Activated naive CD8-positive, alpha-beta T cell treated with anti-CD3 and anti-CD28 coated beads, Interleukin-2, amount 10 ng/mL, durations not matched to agents 7 days and 5 days (primary cell): ENCODE data around the gene ALDH9A1. TPM values are rescaled to one million over a fixed set of nuclear protein-coding genes. Genes with fewer than 3 reads are reported as not detected.
"Not testable (repeated sequence)": the region's sequence is repeated elsewhere in the genome, so short reads cannot be mapped to it uniquely, and the experiment has no call there.

Experiments used
- ATAC-seq: fragments of 150-1000 bp; cut with Tn5 transposase; one replicate; pipeline ENCODE4 v1.10.0; 2021; ENCODE audit warnings: low read depth, moderate library complexity
- POLR2A ChIA-PET: fragments of 350-600 bp; sonication (Branson Sonifier 250); formaldehyde crosslinking; loops from one replicate; lab custom pipeline; 2021; ENCODE audit warnings: antibody characterized with exemption; lab: Charles Lee
- DNase-seq: peaks from one replicate; pipeline ENCODE4 v3.0.0; 2021
- H3K27ac Mint-ChIP-seq: one replicate; pipeline ENCODE4 v1.8.0; 2022; ENCODE audit warnings: mild to moderate bottlenecking, mixed read lengths
- H3K27me3 Mint-ChIP-seq: one replicate; pipeline ENCODE4 v1.8.0; 2022; ENCODE audit warnings: mild to moderate bottlenecking, moderate library complexity, mixed read lengths
- H3K36me3 Mint-ChIP-seq: one replicate; pipeline ENCODE4 v1.8.0; 2021; ENCODE audit warnings: mild to moderate bottlenecking, mixed read lengths
- H3K4me1 Mint-ChIP-seq: one replicate; pipeline ENCODE4 v1.8.0; 2021; ENCODE audit warnings: mixed read lengths
- H3K4me3 Mint-ChIP-seq: one replicate; pipeline ENCODE4 v1.8.0; 2022; ENCODE audit warnings: mild to moderate bottlenecking, moderate library complexity, mixed read lengths
- H3K9me3 Mint-ChIP-seq: one replicate; pipeline ENCODE4 v1.8.0; 2021; ENCODE audit warnings: mixed read lengths
- total RNA-seq, 2 experiments: library from RNA; stranded (reverse); gene quantifications; one replicate each; pipeline ENCODE4 v1.2.3, GENCODE V29; 2021

The ALDH9A1 gene
- total RNA-seq, result 10 to 100 TPM; 37.7 to 43.8 TPM

- H3K27me3 Mint-ChIP-seq, result peaks cover 2% of the 10 kb centered on the region
- H3K9me3 Mint-ChIP-seq, result no peaks in the 10 kb centered on the region
- H3K4me3 Mint-ChIP-seq, result peak within 1 kb of the TSS; percentile 100
- H3K4me1 Mint-ChIP-seq, result peaks cover 16% of the 10 kb centered on the region
- POLR2A ChIA-PET, result interaction anchor here (0.7 to 2.8 kb wide), 9 partner anchors 11 to 130 kb away, joined by 3 to 32 read pairs (median 4); partner anchors contain the start of genes MGST3, TMCO1 and UCK2
- peak within 1 kb of the TSS; percentile 98 for H3K27ac Mint-ChIP-seq
- H3K36me3 Mint-ChIP-seq, result peaks cover 18% of the 10 kb centered on the region
- ATAC-seq, result peak; percentile 92
- peak; percentile 92 for DNase-seq
Observed at GRCh38 chr1:165697881-165698760, at the start of gene ALDH9A1. Gene ALDH9A1 (minus strand): TSS chr1:165698562. CDS start chr1:165698558, 4 bp downstream.

DNA sequence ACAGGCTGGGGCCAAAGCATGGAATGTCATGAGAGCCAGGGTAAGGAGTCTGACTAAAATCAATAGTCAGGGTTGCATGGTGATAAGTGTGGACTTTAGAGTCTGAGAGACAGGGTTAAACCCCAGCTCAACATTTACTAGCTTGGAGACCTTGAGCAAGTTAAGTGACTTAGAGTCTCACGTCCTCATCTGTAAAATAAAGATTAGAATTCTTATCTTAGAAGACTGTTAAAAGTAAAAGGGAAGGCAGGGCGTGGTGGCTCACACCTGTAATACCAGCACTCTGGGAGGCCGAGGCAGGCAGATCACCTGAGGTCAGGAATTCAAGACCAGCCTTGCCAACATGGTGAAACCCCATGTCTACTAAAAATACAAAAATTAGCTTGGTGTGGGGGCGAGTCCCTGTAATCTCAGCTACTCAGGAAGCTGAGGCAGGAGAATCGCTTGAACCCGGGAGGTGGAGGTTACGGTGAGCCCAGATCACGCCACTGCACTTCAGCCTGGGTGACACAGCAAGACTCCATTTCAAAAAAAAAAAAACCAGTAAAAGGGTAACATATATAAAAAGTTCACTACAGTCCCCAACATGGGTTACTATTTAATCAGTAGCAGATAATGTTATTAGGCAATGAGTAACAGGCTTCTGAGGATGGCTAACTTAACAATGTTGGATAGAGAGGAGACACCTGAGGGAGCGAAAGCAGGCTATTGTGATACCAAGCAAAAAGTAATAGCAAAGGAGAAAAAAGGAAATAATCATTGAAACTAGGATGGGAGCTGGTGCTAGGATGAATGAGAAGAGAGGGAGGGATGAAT lies 49.5 kb upstream of the ALDH9A1 start:
- DNase-seq (no peak), ATAC-seq (no peak)
- POLR2A ChIA-PET, result no interaction called here
- peaks cover 3% of the 10 kb centered on the region for H3K4me1 Mint-ChIP-seq
- H3K4me3 Mint-ChIP-seq, result no peak overlapping the region
- peaks cover 23% of the 10 kb centered on the region for H3K36me3 Mint-ChIP-seq
- no peaks in the 10 kb centered on the region for H3K27me3 Mint-ChIP-seq
- H3K27ac Mint-ChIP-seq, result peak overlapping the region; percentile 1
- H3K9me3 Mint-ChIP-seq, result no peaks in the 10 kb centered on the region

GRCh38 chr1:165744913-165745312 lies 46.6 kb upstream of the ALDH9A1 start:
- POLR2A ChIA-PET, H3K9me3 Mint-ChIP-seq, H3K4me1 Mint-ChIP-seq, H3K27ac Mint-ChIP-seq, H3K4me3 Mint-ChIP-seq, ATAC-seq, DNase-seq, H3K27me3 Mint-ChIP-seq: not testable (repeated sequence)
- peaks cover 39% of the 10 kb centered on the region for H3K36me3 Mint-ChIP-seq

DNA sequence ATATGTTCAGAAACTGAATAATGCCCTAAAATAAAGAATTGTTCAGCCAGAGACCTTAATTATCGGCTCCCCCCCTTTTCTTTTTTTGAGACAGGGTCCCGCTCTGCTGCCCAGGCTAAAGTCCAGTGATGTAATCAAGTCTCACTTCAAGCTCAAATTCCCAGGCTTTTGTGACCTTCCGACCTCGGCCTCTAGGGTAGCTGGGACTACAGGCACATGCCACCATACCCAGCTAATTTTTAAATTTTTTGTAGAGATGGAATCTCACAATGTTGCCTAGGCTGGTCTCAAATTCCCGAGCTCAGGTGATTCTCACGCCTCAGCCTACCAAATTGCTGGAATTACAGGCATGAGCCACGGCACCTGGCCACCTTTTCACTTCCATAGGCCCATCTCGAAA lies 43.8 kb upstream of the ALDH9A1 start:
- DNase-seq, result no peak
- no peaks in the 10 kb centered on the region for H3K9me3 Mint-ChIP-seq
- no peaks in the 10 kb centered on the region for H3K27me3 Mint-ChIP-seq
- peaks cover 33% of the 10 kb centered on the region for H3K36me3 Mint-ChIP-seq
- POLR2A ChIA-PET, result no interaction called here
- no peak overlapping the region for H3K4me3 Mint-ChIP-seq
- H3K4me1 Mint-ChIP-seq, result peaks cover 2% of the 10 kb centered on the region
- H3K27ac Mint-ChIP-seq, result no peak overlapping the region
- ATAC-seq, result no peak

DNA sequence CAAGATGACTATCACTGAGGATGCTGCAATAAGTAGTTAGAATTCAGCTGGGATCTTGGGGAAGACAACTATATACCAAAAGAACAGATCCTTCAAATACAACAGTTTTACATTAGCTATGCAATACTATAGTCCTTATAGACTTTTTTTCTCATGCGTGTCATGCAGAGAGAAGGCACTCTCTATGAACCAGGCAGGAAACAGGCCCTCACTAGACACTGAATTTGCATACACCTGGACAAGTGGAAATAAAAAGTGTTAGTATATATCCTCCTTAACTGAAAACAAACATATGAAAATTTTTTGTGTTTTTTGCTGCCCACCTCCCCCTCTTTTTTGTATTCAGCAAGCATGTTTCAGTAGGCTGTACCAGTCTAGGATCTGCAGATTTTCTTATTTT lies 40.4 kb upstream of the ALDH9A1 start:
- Mint-ChIP-seq H3K4me1 (peaks cover 4% of the 10 kb centered on the region), H3K9me3 (no peaks in the 10 kb centered on the region), H3K4me3 (no peak overlapping the region), H3K36me3 (peaks cover 25% of the 10 kb centered on the region), H3K27me3 (no peaks in the 10 kb centered on the region), H3K27ac (no peak overlapping the region)
- ATAC-seq, result no peak
- no peak for DNase-seq
- POLR2A ChIA-PET, result interaction anchor here (0.8 kb wide), 1 partner anchor 30 kb away, joined by 4 read pairs; the partner anchor contains the start of gene TMCO1

DNA sequence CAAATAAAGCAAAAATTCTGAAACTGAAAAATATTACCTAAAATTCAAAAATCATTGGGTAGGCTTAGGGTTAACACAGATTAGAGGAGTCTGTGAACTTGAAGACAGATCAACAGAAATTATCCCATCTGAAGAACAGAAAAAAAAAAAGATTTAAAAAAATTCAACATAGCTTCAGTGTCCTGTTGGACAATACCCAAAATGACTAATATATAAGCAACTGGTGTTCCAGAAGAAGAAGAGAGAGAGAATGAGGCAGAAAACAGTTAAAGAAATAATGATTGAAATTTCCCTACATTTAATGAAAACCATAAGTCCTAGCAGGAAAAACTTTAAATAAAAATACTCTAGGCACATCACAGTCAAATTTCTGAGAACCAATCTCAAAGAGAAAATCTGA lies 38.8 kb upstream of the ALDH9A1 start:
- H3K27ac Mint-ChIP-seq, result no peak overlapping the region
- H3K4me1 Mint-ChIP-seq, result peaks cover 4% of the 10 kb centered on the region
- ATAC-seq, result no peak
- POLR2A ChIA-PET, result no interaction called here
- H3K4me3 Mint-ChIP-seq, result no peak overlapping the region
- H3K9me3 Mint-ChIP-seq, result no peaks in the 10 kb centered on the region
- no peaks in the 10 kb centered on the region for H3K27me3 Mint-ChIP-seq
- DNase-seq, result no peak
- H3K36me3 Mint-ChIP-seq, result peaks cover 16% of the 10 kb centered on the region

DNA sequence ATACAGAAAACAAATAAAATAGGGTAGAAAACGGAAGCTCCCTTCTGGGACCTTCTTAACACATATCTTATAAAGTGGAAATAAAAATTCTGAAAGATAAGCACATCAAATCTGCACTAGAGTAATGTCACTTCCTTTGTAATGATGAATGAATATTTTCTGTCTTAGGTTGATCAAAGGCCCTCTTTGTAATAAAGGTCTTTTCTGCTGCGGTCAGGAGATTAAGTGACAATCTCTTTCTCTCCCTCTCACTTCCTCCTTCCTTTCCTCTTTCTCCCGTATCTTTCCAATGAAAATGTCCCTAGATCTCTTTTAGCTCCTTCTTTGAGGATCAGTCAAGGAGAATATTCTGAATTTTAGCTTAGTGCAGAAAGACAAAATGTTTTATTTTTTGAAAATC lies 36.5 kb upstream of the ALDH9A1 start:
- Mint-ChIP-seq H3K4me1 (peaks cover 4% of the 10 kb centered on the region), H3K27me3 (no peaks in the 10 kb centered on the region), H3K9me3 (no peaks in the 10 kb centered on the region), H3K27ac (no peak overlapping the region), H3K36me3 (peaks cover 4% of the 10 kb centered on the region), H3K4me3 (no peak overlapping the region)
- POLR2A ChIA-PET, result no interaction called here
- ATAC-seq (no peak), DNase-seq (no peak)

DNA sequence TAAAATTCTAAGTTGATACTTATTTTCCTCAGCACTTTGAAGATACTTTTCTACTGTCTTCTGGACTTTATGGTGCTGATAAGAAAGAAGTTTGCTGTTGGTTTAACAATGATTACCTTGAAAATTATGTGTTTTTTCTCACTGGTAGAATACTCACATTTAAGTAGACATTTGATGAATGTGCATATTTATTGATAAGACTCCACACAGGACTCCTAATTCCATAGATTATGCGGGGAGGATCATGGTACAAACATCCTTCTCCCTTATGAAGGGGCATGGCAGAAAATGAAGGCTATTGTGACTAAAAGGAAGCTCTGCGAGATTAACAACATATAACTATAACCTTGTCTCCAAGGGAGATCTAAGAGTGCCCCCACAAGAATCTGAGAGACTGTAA lies 28.5 kb upstream of the ALDH9A1 start:
- no peak overlapping the region for H3K27ac Mint-ChIP-seq

DNA sequence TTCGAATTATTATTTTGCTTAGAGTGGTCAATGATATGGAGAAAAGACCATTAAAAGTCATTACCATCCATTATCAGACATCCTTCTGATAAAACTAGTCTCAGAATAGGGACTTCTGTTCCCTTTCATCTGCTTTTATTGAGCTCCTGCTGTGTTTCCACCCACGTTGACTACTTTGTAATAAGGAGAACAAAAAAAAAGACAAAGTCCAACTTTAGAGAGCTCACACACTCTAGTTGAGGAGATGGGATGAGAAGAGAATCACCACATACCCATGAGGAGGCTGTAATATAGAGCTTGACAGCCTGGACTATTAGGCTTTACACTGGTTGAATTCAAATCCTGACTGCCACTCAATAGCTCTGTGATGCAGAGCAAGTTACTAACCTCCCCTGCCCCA lies 27.8 kb upstream of the ALDH9A1 start:
- no peak for DNase-seq
- H3K27me3 Mint-ChIP-seq, result no peaks in the 10 kb centered on the region

More for the DNA sequence above, 28.5 kb upstream of the ALDH9A1 start:
- Mint-ChIP-seq H3K4me1 (no peaks in the 10 kb centered on the region), H3K27me3 (no peaks in the 10 kb centered on the region), H3K4me3 (no peak overlapping the region), H3K9me3 (no peaks in the 10 kb centered on the region), H3K36me3 (peaks cover 13% of the 10 kb centered on the region)
- POLR2A ChIA-PET, result no interaction called here
- no peak for ATAC-seq
- no peak for DNase-seq

DNA sequence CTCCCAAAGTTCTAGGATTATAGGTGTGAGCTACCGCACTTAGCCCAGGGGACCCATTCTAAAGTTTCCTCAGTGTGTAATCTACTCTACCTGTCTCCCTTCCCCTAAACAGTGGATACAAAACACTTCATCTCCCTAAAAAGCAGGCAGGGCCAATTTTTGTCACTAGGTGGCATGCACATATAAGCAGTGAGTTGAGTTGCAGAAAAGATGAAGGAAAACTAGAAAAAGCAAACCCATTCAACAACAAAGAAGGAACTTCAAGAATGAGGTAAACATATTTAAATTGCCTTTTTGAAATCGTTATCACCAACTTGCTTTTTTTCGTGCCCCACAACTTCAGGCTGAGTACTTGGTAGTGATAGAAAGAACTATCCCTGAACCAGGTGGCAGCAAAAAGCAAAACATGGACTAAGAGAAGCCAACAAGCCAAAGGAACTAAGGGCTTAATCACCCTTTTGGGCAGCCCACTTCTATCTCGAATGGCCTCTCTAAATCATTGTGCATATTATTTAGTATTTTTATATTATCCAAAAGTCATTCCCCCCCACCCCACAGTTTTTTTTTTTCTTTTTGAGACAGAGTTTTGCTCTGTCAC lies 19.7 kb upstream of the ALDH9A1 start:
- Mint-ChIP-seq H3K9me3 (no peaks in the 10 kb centered on the region), H3K27me3 (peaks cover 3% of the 10 kb centered on the region), H3K4me1 (no peaks in the 10 kb centered on the region), H3K36me3 (peaks cover 1% of the 10 kb centered on the region), H3K27ac (no peak overlapping the region), H3K4me3 (no peak overlapping the region)
- ATAC-seq (no peak), DNase-seq (no peak)
- POLR2A ChIA-PET, result no interaction called here

More for the DNA sequence above, 27.8 kb upstream of the ALDH9A1 start:
- Mint-ChIP-seq H3K4me3 (no peak overlapping the region), H3K4me1 (no peaks in the 10 kb centered on the region), H3K27ac (no peak overlapping the region), H3K9me3 (no peaks in the 10 kb centered on the region), H3K36me3 (peaks cover 14% of the 10 kb centered on the region)
- no peak for ATAC-seq
- POLR2A ChIA-PET, result no interaction called here

GRCh38 chr1:165716265-165717051 lies 18.1 kb upstream of the ALDH9A1 start:
- H3K27me3 Mint-ChIP-seq, H3K9me3 Mint-ChIP-seq, H3K27ac Mint-ChIP-seq, H3K4me1 Mint-ChIP-seq, H3K36me3 Mint-ChIP-seq, POLR2A ChIA-PET, H3K4me3 Mint-ChIP-seq, ATAC-seq, DNase-seq: not testable (repeated sequence)

DNA sequence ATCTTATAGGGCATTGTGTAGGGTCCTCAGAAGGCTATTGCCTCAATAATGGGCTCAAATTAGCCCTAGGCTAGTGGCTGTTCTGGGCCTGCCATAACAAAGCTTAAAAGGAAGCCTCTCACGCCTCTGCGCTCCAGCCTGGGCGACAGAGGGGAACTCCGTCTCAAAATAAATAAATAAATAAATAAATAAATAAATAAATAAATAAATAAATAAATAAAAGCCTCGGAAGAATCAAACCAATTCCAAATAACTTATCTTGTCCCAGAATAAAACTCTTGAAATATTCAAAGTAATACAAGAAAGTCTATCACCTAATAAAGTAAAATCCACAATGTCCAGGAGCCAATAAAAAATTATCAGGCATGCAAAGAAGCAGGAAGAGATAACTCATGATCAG lies 14.4 kb upstream of the ALDH9A1 start:
- no peak overlapping the region for H3K4me3 Mint-ChIP-seq

More for the DNA sequence above, 14.4 kb upstream of the ALDH9A1 start:
- no peak for DNase-seq
- no peaks in the 10 kb centered on the region for H3K36me3 Mint-ChIP-seq
- POLR2A ChIA-PET, result no interaction called here
- no peaks in the 10 kb centered on the region for H3K4me1 Mint-ChIP-seq
- no peak overlapping the region for H3K27ac Mint-ChIP-seq
- peaks cover 20% of the 10 kb centered on the region for H3K27me3 Mint-ChIP-seq
- no peak for ATAC-seq
- no peaks in the 10 kb centered on the region for H3K9me3 Mint-ChIP-seq
